Endothelial cell of umbilical vein (primary cell): ENCODE data around the gene TMEM158.

Experiments
- JUN ChIP-seq: IDR thresholded peaks from 2 replicates; pipeline ENCODE4 v1.6.1; 2011; ENCODE audit warnings: borderline replicate concordance, low read depth; ENCODE audit not compliant: insufficient read length, insufficient read depth
- TF ChIP-seq, protein P1 (sequence below), 2 donors: IDR thresholded peaks; 1 replicate in 1 of 2; 2 replicates in 1 of 2; pipeline ENCODE4 v1.5.1; 2011; ENCODE audit warnings: low read length in 2 of 2, mild to moderate bottlenecking in 2 of 2, moderate library complexity in 2 of 2, control low read depth in 1 of 2, inconsistent platforms in 1 of 2, low read depth in 1 of 2; ENCODE audit not compliant: insufficient read depth in 1 of 2; ENCODE audit errors: extremely low read depth in 1 of 2
- TF ChIP-seq, protein P2 (sequence below): IDR thresholded peaks from 2 replicates; pipeline ENCODE4 v1.6.1; 2011; ENCODE audit not compliant: insufficient read depth, insufficient read length

DNA sequence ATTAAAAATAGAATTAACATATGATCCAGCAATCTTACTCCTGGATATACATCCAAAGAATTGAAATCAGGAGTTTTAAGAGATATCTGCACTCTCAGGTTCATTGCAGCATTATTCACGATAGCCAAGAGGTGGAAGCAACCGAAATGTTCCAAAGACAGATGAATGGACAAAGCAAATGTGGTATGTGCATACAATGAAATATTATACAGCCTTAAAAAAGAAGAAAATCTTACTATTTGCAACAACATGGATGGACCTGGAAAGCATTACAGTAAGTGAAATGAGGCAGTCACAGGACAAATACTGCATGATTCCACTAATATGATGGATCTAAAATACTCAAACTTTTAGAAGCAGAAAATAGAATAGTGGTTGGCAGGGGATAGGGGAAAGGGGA is 9.3 kb upstream of the TMEM158 start:
- TF ChIP-seq JUN = no peak
- TF ChIP-seq, protein P1, sequence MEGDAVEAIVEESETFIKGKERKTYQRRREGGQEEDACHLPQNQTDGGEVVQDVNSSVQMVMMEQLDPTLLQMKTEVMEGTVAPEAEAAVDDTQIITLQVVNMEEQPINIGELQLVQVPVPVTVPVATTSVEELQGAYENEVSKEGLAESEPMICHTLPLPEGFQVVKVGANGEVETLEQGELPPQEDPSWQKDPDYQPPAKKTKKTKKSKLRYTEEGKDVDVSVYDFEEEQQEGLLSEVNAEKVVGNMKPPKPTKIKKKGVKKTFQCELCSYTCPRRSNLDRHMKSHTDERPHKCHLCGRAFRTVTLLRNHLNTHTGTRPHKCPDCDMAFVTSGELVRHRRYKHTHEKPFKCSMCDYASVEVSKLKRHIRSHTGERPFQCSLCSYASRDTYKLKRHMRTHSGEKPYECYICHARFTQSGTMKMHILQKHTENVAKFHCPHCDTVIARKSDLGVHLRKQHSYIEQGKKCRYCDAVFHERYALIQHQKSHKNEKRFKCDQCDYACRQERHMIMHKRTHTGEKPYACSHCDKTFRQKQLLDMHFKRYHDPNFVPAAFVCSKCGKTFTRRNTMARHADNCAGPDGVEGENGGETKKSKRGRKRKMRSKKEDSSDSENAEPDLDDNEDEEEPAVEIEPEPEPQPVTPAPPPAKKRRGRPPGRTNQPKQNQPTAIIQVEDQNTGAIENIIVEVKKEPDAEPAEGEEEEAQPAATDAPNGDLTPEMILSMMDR (IDR thresholded peaks at IDR 0.05; ENCODE audit: extremely low read depth in 1 of 2, insufficient read depth in 1 of 2, low read depth in 1 of 2, low read length in 2 of 2) = no peak
- TF ChIP-seq, protein P2, sequence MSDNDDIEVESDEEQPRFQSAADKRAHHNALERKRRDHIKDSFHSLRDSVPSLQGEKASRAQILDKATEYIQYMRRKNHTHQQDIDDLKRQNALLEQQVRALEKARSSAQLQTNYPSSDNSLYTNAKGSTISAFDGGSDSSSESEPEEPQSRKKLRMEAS = no peak
